ENCODE measurements around the gene ATP9A. TPM values are rescaled to one million over a fixed set of nuclear protein-coding genes. Genes with fewer than 3 reads are reported as not detected.

Gene ATP9A
- polyA plus RNA-seq, 3 donors = 0.04 TPM; not detected in 2

DNA sequence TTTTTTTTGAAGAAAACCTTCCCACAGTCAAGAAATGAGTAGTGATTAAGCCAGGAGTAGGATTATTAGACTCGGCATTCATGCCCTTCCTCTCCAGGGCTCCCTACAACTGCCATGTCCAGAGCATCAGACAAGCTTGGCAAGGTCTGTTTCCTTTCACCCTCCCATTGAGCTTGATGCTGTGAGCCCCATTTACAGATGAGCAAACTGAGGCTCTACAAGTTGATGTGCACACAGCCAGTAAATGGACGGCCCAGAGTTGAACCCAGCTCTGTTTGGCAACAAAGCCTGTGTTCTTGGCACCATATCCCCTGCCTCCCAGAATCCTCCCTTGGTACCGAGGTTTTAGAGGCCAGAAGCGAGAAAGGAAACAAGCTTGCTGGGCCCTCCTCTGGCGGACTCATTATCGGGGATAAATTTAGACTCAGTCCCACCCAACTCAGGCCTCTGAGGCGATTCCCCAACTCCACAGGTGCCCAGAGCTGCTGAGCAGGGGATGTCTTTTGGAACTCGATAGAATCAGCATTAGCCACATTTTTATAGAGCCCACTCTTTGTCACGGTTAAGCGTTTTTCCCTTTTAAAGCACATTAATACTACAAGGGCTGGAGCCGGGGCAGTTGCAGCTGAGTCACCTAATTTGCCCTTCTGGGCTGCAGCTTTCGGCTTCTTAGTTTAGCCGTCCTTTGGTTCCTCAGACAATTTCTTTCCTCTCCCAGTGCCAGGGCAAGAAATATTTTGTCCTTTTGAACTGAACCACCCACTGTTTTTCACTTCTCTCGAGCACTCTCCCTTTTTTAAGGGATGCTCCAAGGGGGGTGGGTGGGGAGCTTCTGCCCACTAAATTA, 202.7 kb downstream of the ATP9A start:
- Mint-ChIP-seq H3K27me3 (ENCODE audit: low read depth in 3 of 3) (peaks cover 50 to 53% (median 53%) of the 10 kb centered on the region in 3 donors), H3K4me3 (peak overlapping the region in 1 of 2 donors; percentile 66), H3K36me3 (no peaks in the 10 kb centered on the region), H3K4me1 (peaks cover 10% of the 10 kb centered on the region), H3K27ac (no peak overlapping the region), H3K9me3 (peaks cover 0 to 13% (median 2%) of the 10 kb centered on the region in 7 donors)
- Histone ChIP-seq H3K27me3 (ENCODE audit: control insufficient read depth in 2 of 2, insufficient read depth in 2 of 2, low read length in 2 of 2) (peaks cover 31 to 54% of the 10 kb centered on the region in 2 donors), H2AFZ (ENCODE audit: insufficient read depth, low read depth, low read length, poor library complexity, severe bottlenecking) (no peak overlapping the region), H3K27ac (ENCODE audit: low read depth in 1 of 2, low read length in 2 of 2) (no peak overlapping the region), H3K4me2 (replicated peaks; ENCODE audit: extremely low read depth, low read length, poor library complexity, severe bottlenecking) (no peak overlapping the region), H3K79me2 (ENCODE audit: insufficient read depth, low read length) (no peaks in the 10 kb centered on the region), H3K9ac (ENCODE audit: insufficient read depth, low read length, poor library complexity, severe bottlenecking) (no peak overlapping the region), H3K36me3 (replicated peaks in 1 of 2; ENCODE audit: control insufficient read depth in 1 of 2, insufficient read depth in 2 of 2, low read length in 2 of 2) (no peaks in the 10 kb centered on the region), H3K9me3 (replicated peaks in 1 of 2; ENCODE audit: control insufficient read depth in 1 of 2, insufficient read depth in 1 of 2, low read length in 2 of 2) (peaks cover 0 to 2% of the 10 kb centered on the region in 2 donors), H4K20me1 (ENCODE audit: insufficient read depth, low read length) (no peaks in the 10 kb centered on the region), H3K4me1 (ENCODE audit: control insufficient read depth in 1 of 2, insufficient read depth in 2 of 2, low read length in 2 of 2) (peaks cover 4% of the 10 kb centered on the region in 2 donors), H3K4me3 (replicated peaks in 1 of 3; ENCODE audit: low read depth in 2 of 3, low read length in 3 of 3) (no peak overlapping the region)
- no peak for DNase-seq
- TF ChIP-seq, protein P1, sequence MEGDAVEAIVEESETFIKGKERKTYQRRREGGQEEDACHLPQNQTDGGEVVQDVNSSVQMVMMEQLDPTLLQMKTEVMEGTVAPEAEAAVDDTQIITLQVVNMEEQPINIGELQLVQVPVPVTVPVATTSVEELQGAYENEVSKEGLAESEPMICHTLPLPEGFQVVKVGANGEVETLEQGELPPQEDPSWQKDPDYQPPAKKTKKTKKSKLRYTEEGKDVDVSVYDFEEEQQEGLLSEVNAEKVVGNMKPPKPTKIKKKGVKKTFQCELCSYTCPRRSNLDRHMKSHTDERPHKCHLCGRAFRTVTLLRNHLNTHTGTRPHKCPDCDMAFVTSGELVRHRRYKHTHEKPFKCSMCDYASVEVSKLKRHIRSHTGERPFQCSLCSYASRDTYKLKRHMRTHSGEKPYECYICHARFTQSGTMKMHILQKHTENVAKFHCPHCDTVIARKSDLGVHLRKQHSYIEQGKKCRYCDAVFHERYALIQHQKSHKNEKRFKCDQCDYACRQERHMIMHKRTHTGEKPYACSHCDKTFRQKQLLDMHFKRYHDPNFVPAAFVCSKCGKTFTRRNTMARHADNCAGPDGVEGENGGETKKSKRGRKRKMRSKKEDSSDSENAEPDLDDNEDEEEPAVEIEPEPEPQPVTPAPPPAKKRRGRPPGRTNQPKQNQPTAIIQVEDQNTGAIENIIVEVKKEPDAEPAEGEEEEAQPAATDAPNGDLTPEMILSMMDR (IDR thresholded peaks at IDR 0.05) = no peak
- intact Hi-C loops (cut with micrococcal nuclease) = no loop called here
- 49% methylated on average over 9 of the region's 14 CpGs for WGBS (ENCODE audit: insufficient coverage)

DNA sequence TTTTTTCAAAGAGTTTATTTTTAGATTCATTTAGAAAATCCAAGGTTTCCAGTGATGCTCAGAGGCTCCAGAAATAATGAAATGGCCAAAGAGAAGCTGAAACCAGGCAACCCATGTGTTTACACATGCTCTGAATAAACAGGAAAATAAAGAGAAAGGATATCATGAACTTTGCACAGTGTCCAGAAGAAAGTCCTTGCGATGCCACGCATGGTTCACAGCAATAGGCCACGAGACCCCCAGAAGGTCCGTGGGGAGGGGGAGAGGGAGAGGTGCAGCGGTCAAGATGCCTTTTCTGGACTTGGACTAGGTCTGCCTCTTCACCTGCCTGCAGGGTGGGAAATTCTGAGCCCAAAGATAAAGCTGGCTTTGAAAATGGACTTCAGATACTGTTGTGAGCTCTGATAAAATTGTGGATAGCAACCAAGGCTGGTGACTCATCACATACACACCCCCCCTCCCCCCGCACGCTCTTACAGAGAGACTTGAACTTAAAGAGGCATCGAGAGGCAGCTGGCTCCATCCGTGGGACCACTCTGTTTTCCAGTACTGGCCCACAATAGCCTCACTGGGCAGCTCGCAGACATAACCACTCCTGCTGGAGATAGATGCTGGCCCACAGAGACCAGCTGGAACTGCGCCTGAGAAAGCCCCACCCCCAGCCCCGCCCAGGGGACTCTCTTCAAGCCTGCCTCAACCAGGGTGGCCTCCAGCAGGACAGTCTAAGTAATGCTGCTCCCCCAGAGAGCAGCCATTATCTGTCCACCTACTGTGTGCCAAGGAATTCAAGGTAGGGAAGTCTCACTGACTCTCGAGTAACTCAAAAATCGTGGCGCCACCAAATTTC, 204.5 kb downstream of the ATP9A start:
- Histone ChIP-seq H3K27ac (ENCODE audit: low read depth in 1 of 2, low read length in 2 of 2) (no peak overlapping the region), H3K36me3 (replicated peaks in 1 of 2; ENCODE audit: control insufficient read depth in 1 of 2, insufficient read depth in 2 of 2, low read length in 2 of 2) (no peaks in the 10 kb centered on the region), H3K79me2 (ENCODE audit: insufficient read depth, low read length) (no peaks in the 10 kb centered on the region), H3K4me3 (replicated peaks in 1 of 3; ENCODE audit: low read depth in 2 of 3, low read length in 3 of 3) (no peak overlapping the region), H3K9me3 (replicated peaks in 1 of 2; ENCODE audit: control insufficient read depth in 1 of 2, insufficient read depth in 1 of 2, low read length in 2 of 2) (peaks cover 0 to 4% of the 10 kb centered on the region in 2 donors), H4K20me1 (ENCODE audit: insufficient read depth, low read length) (no peaks in the 10 kb centered on the region), H2AFZ (ENCODE audit: insufficient read depth, low read depth, low read length, poor library complexity, severe bottlenecking) (no peak overlapping the region), H3K4me2 (replicated peaks; ENCODE audit: extremely low read depth, low read length, poor library complexity, severe bottlenecking) (no peak overlapping the region), H3K27me3 (ENCODE audit: control insufficient read depth in 2 of 2, insufficient read depth in 2 of 2, low read length in 2 of 2) (peaks cover 38 to 72% of the 10 kb centered on the region in 2 donors), H3K9ac (ENCODE audit: insufficient read depth, low read length, poor library complexity, severe bottlenecking) (no peak overlapping the region), H3K4me1 (ENCODE audit: control insufficient read depth in 1 of 2, insufficient read depth in 2 of 2, low read length in 2 of 2) (peaks cover 4% of the 10 kb centered on the region in 2 donors)
- DNase-seq = no peak
- Mint-ChIP-seq H3K27me3 (ENCODE audit: low read depth in 3 of 3) (peaks cover 65 to 67% (median 66%) of the 10 kb centered on the region in 3 donors), H3K9me3 (peaks cover 0 to 13% (median 1%) of the 10 kb centered on the region in 7 donors), H3K4me3 (peak overlapping the region in 1 of 2 donors; percentile 73), H3K36me3 (no peaks in the 10 kb centered on the region), H3K27ac (no peak overlapping the region), H3K4me1 (peaks cover 10% of the 10 kb centered on the region)
- intact Hi-C loops (cut with micrococcal nuclease) = no loop called here
- TF ChIP-seq, protein P1 (IDR thresholded peaks at IDR 0.05) = no peak
- WGBS (ENCODE audit: insufficient coverage) = 38% methylated on average over 12 of the region's 15 CpGs
